Activated CD8-positive, alpha-beta T cell treated with anti-CD3 and anti-CD28 coated beads for 36 hours (primary cell): Measurements from ENCODE around the gene GALNS. TPM values are rescaled to one million over a fixed set of nuclear protein-coding genes. Genes with fewer than 3 reads are reported as not detected.

ENCODE experiments used
- ATAC-seq: fragments of 200-7000 bp; cut with Tn5 transposase; one replicate; pipeline ENCODE4 v1.10.0; 2021; ENCODE audit warnings: mild to moderate bottlenecking, moderate library complexity
- CTCF ChIA-PET: fragments of 350-600 bp; sonication (Branson Sonifier 250); formaldehyde crosslinking; loops from one replicate; lab custom pipeline; 2021; ENCODE audit warnings: antibody characterized with exemption; lab: Charles Lee
- POLR2A ChIA-PET: fragments of 350-600 bp; sonication (Branson Sonifier 250); formaldehyde crosslinking; loops from one replicate; lab custom pipeline; 2021; ENCODE audit warnings: antibody characterized with exemption; lab: Charles Lee
- DNase-seq: peaks from one replicate; pipeline ENCODE4 v3.0.0-alpha.2; 2020
- H3K27ac Mint-ChIP-seq: one replicate; pipeline ENCODE4 v1.8.0; 2021; ENCODE audit warnings: mild to moderate bottlenecking, mixed read lengths
- H3K27me3 Mint-ChIP-seq: one replicate; pipeline ENCODE4 v1.8.0; 2021; ENCODE audit warnings: mixed read lengths
- H3K36me3 Mint-ChIP-seq: one replicate; pipeline ENCODE4 v1.8.0; 2021; ENCODE audit warnings: low read depth, mixed read lengths
- H3K4me1 Mint-ChIP-seq: one replicate; pipeline ENCODE4 v1.8.0; 2021; ENCODE audit warnings: low read depth, mixed read lengths
- H3K4me3 Mint-ChIP-seq: one replicate; pipeline ENCODE4 v1.8.0; 2021; ENCODE audit warnings: mild to moderate bottlenecking, moderate library complexity, mixed read lengths
- H3K9me3 Mint-ChIP-seq: one replicate; pipeline ENCODE4 v1.8.0; 2021; ENCODE audit warnings: mixed read lengths
- intact Hi-C: fragments of 100-400 bp; cut with micrococcal nuclease; formaldehyde crosslinking; loops from one replicate; pipeline ENCODE4 v1.10.0; 2022
- total RNA-seq, 2 experiments: library from RNA; stranded (reverse); gene quantifications; one replicate each; pipeline ENCODE4 v1.2.3, GENCODE V29; 2021
- TF ChIP-seq, protein P1 (sequence below): fragments of 200-600 bp; IDR thresholded peaks from one replicate; pipeline ENCODE4 v1.8.0; 2022; ENCODE audit warnings: antibody characterized with exemption, mild to moderate bottlenecking

Gene GALNS
- total RNA-seq, 2 experiments from 2014 or later: 24.5 to 25.4 TPM

DNA sequence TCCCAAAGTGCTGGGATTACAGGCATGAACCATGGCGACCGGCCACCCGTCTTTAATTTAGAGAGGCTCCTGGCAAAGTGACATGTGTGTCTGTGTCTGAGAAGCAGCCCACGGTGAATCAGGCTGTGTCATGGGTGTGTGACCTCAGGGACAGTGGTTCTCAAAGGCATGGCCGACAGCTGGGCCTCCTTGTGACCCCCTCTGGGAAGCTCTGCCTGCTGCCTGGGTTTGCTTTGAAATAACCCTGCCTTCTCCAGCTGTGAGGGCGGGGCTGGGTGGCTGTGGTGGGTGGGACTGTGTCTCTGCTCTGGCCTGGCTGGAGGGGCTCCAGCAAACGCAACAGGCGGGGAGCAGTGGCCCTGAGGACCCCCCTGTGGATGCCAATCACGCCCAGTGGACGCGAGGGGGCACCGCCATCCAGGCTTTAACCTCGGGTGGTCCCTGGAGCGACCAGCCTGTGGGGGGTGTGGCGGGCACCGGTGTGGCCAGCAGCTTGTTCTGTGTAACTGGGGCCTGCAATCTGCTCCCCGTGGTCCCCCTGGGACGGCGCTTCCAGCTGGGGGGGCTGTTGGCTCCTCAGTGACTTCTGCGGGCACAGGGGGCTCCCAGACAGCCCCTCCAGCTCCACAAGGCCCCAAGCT is 36.2 kb downstream of the GALNS start:
- H3K27me3 Mint-ChIP-seq: no peaks in the 10 kb centered on the region
- ATAC-seq (no peak), DNase-seq (no peak)
- POLR2A ChIA-PET: interaction anchor here (1.6 kb wide), 1 partner anchor 8 kb away, joined by 6 read pairs; no protein-coding TSS in a partner anchor
- no peaks in the 10 kb centered on the region for H3K36me3 Mint-ChIP-seq
- no peaks in the 10 kb centered on the region for H3K9me3 Mint-ChIP-seq
- CTCF ChIA-PET: no interaction called here
- TF ChIP-seq, protein P1, sequence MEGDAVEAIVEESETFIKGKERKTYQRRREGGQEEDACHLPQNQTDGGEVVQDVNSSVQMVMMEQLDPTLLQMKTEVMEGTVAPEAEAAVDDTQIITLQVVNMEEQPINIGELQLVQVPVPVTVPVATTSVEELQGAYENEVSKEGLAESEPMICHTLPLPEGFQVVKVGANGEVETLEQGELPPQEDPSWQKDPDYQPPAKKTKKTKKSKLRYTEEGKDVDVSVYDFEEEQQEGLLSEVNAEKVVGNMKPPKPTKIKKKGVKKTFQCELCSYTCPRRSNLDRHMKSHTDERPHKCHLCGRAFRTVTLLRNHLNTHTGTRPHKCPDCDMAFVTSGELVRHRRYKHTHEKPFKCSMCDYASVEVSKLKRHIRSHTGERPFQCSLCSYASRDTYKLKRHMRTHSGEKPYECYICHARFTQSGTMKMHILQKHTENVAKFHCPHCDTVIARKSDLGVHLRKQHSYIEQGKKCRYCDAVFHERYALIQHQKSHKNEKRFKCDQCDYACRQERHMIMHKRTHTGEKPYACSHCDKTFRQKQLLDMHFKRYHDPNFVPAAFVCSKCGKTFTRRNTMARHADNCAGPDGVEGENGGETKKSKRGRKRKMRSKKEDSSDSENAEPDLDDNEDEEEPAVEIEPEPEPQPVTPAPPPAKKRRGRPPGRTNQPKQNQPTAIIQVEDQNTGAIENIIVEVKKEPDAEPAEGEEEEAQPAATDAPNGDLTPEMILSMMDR: no peak
- intact Hi-C loops: loop anchor here (10.0 kb wide), 1 partner anchor 354 kb away; the partner anchor contains the start of gene CDH15
- H3K4me1 Mint-ChIP-seq: no peaks in the 10 kb centered on the region
- no peak overlapping the region for H3K27ac Mint-ChIP-seq
- no peak overlapping the region for H3K4me3 Mint-ChIP-seq

DNA sequence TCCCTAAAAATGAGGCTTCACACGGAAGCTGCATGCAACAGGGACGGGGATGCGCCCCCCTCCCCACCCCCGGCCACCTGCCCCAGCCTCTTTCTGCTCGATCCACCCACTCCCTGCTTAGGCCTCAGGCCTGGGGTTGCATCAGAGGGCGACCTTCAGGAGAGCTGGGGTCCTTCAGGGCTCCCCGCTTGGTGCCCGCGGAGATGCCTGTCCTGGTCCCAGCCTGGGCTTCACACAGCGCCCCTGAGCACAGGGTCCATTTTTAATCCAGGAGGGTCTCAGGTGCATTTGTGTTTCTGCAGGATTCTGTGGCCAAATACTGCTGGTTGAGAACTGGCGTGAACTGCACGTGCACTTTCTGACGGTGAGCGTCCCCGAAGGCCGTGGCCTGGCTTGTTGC is 37.6 kb downstream of the GALNS start:
- ATAC-seq (no peak), DNase-seq (no peak)
- H3K27ac Mint-ChIP-seq: no peak overlapping the region
- no peaks in the 10 kb centered on the region for H3K4me1 Mint-ChIP-seq
- no peaks in the 10 kb centered on the region for H3K36me3 Mint-ChIP-seq
- no peaks in the 10 kb centered on the region for H3K27me3 Mint-ChIP-seq
- CTCF ChIA-PET: no interaction called here
- TF ChIP-seq, protein P1: no peak
- intact Hi-C loops: no loop called here
- POLR2A ChIA-PET: no interaction called here
- no peak overlapping the region for H3K4me3 Mint-ChIP-seq
- H3K9me3 Mint-ChIP-seq: no peaks in the 10 kb centered on the region

DNA sequence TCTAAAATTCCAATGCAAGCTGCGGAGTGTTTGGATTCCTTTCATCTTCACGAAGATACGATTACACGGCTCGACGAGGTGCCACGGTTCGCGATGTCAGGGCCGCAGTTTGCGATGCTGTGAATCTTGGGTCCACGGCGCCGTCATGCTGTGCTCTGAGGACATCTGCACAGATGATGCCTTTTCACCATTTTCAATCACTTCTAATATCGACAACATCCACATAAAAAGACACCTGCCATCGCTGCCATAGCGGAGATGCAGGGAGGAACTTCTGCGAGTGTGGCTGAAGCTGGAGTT is 38.2 kb downstream of the GALNS start:
- Mint-ChIP-seq H3K9me3 (no peaks in the 10 kb centered on the region), H3K4me1 (peaks cover 2% of the 10 kb centered on the region), H3K27me3 (no peaks in the 10 kb centered on the region), H3K36me3 (no peaks in the 10 kb centered on the region), H3K4me3 (no peak overlapping the region), H3K27ac (no peak overlapping the region)
- TF ChIP-seq, protein P1: no peak
- intact Hi-C loops: no loop called here
- ChIA-PET CTCF (no interaction called here), POLR2A (interaction anchor here (0.9 to 1.2 kb wide), 2 partner anchors 33 to 35 kb away, joined by 3 read pairs; no protein-coding TSS in a partner anchor)
- no peak for ATAC-seq
- DNase-seq: no peak

GRCh38 chr16:88817785-88818574 is 38.8 kb downstream of the GALNS start:
- intact Hi-C loops: no loop called here
- DNase-seq (no peak), ATAC-seq (no peak)
- H3K27me3 Mint-ChIP-seq: no peaks in the 10 kb centered on the region
- H3K4me1 Mint-ChIP-seq: peaks cover 2% of the 10 kb centered on the region
- no peak overlapping the region for H3K27ac Mint-ChIP-seq
- H3K36me3 Mint-ChIP-seq: no peaks in the 10 kb centered on the region
- TF ChIP-seq, protein P1: no peak
- H3K9me3 Mint-ChIP-seq: no peaks in the 10 kb centered on the region
- CTCF ChIA-PET: interaction anchor here (0.8 kb wide), 1 partner anchor 39 kb away, joined by 4 read pairs; the partner anchor contains the start of genes GALNS and TRAPPC2L
- H3K4me3 Mint-ChIP-seq: no peak overlapping the region
- POLR2A ChIA-PET: interaction anchor here (0.6 to 1.2 kb wide), 4 partner anchors 34 to 110 kb away, joined by 3 read pairs; no protein-coding TSS in a partner anchor
